ENCODE data around the gene TNFAIP8L1. TPM values are rescaled to one million over a fixed set of nuclear protein-coding genes. Genes with fewer than 3 reads are reported as not detected.

Gene TNFAIP8L1
- total and polyA plus RNA-seq, 2 of the 8 experiments (the other 6 are each of a cell fraction or from before 2014, with no cell fraction given): 3.2 to 6.1 TPM

DNA sequence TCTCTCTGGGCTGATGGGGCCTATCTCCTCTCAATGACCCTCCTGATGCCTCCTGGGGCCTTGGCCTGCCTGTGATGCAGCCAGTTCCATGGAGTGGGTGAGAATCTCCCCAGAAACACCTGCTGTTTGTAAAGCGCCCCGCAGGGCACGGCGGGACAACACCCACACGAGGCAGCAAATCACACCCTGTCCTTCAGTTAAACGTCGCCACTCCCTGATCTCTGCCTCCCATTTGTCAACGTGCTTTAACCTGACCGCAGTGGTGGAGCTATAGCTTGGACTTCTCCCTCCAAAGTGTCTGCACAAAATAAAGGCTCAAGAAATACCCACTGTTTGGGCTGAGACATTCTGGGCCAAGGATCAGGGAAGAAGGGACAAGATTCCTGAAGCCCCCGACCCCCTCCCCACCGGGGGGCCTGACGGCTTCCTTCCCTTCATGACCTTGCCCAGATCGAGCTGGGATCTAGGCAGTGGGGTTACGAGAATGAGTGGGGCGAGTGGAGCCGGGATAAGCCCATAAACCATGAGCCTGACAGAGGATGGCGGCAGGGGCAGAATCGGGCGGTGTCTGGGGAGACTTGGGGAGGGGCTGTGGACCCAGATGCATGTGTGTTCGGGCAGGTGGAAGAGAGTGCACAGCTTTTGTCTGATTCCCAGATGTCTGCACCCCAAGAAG, 22.8 kb downstream of the TNFAIP8L1 start (continued):
- TF ChIP-seq TCF12 (IDR thresholded peaks at IDR 0.05; ENCODE audit: low read depth, low read length) (no peak), BACH1 (IDR thresholded peaks at IDR 0.05; ENCODE audit: low read length) (no peak), HDAC6 (IDR thresholded peaks at IDR 0.05; ENCODE audit: low read depth, low read length) (no peak), TBP (IDR thresholded peaks at IDR 0.05; ENCODE audit: low read depth, low read length) (no peak), SIRT6 (IDR thresholded peaks at IDR 0.05; ENCODE audit: low read length) (no peak)
